Measurements from ENCODE around the gene CCDC12. TPM values are rescaled to one million over a fixed set of nuclear protein-coding genes. Genes with fewer than 3 reads are reported as not detected.

The CCDC12 gene
- total and polyA plus RNA-seq, 3 experiments from 2014 or later: 56.4 to 114 (median 59.8) TPM

DNA sequence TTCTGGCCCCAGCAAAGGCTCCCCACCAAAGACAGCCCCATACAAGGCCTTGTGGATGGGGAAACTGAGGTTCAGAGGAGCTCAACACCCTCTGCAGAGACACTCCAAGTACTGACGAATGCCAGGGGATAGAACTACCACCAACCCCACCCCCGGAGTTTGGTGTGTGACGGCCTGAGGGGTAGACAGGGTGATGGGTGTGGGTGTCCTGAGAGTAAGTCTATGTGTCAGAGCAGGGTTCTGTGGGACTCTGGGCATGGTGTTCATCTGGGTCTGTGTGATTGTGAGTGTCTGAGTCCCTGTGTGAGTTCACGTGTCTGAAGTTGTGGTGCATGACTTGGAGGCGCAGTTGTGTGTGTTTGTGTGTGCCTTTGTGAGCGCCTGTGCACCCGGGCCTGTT, 91.6 kb downstream of the CCDC12 start:
- Mint-ChIP-seq H3K9me3 (no peaks in the 10 kb centered on the region), H3K27ac (no peak overlapping the region), H3K4me1 (peaks cover 0 to 20% (median 4%) of the 10 kb centered on the region in 3 donors), H3K4me3 (peak overlapping the region in 5 of 7 donors; percentile 14 to 37 (median 26)), H3K27me3 (peaks cover 29 to 47% of the 10 kb centered on the region in 2 donors), H3K36me3 (no peaks in the 10 kb centered on the region)
- Histone ChIP-seq H3K27me3 (ENCODE audit: insufficient read depth, low read length, poor library complexity, severe bottlenecking) (peaks cover 35% of the 10 kb centered on the region), H3K27ac (ENCODE audit: low read depth, low read length) (no peak overlapping the region), H3K9me3 (ENCODE audit: low read length) (no peaks in the 10 kb centered on the region), H3K4me1 (ENCODE audit: insufficient read depth, low read length) (no peaks in the 10 kb centered on the region), H3K4me3 (ENCODE audit: low read length) (no peak overlapping the region), H3K36me3 (ENCODE audit: insufficient read depth, low read length) (no peaks in the 10 kb centered on the region)
- DNase-seq: no peak
- POLR2A ChIA-PET: no interaction called here
- CTCF ChIA-PET: interaction anchor here (0.9 to 1.5 kb wide), 2 partner anchors 10 to 11 kb away, joined by 3 read pairs; no protein-coding TSS in a partner anchor

DNA sequence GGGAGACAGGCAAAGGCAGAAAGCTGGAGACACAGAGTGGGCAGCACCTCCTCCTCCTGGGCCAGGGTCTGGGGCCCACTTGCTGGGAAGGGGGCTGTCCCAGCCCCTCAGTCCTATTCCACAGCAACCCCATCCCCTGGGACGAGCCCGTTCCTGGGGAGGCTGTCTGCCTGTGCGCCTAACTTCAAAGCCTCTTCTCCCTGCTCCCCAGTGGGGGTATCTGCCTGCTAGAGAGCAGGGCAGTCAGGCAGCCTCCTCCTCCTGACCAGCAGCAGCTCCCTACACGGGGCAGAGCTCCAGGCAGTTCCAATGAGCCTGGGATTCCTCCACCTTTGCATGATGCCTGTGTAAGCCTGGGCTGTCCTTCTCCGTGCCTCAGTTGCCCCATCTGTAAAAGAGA, 92.1 kb downstream of the CCDC12 start:
- Histone ChIP-seq H3K27ac (ENCODE audit: low read depth, low read length) (no peak overlapping the region), H3K4me1 (ENCODE audit: insufficient read depth, low read length) (no peaks in the 10 kb centered on the region), H3K27me3 (ENCODE audit: insufficient read depth, low read length, poor library complexity, severe bottlenecking) (peaks cover 35% of the 10 kb centered on the region), H3K9me3 (ENCODE audit: low read length) (no peaks in the 10 kb centered on the region), H3K4me3 (ENCODE audit: low read length) (no peak overlapping the region), H3K36me3 (ENCODE audit: insufficient read depth, low read length) (no peaks in the 10 kb centered on the region)
- Mint-ChIP-seq H3K27ac (no peak overlapping the region), H3K9me3 (no peaks in the 10 kb centered on the region), H3K4me1 (peaks cover 0 to 20% (median 4%) of the 10 kb centered on the region in 3 donors), H3K36me3 (no peaks in the 10 kb centered on the region), H3K4me3 (peak overlapping the region in 6 of 7 donors; percentile 14 to 27 (median 26)), H3K27me3 (peaks cover 34 to 46% of the 10 kb centered on the region in 2 donors)
- DNase-seq: no peak
- CTCF ChIA-PET: interaction anchor here (1.5 kb wide), 1 partner anchor 10 kb away, joined by 3 read pairs; no protein-coding TSS in a partner anchor
- POLR2A ChIA-PET: no interaction called here

DNA sequence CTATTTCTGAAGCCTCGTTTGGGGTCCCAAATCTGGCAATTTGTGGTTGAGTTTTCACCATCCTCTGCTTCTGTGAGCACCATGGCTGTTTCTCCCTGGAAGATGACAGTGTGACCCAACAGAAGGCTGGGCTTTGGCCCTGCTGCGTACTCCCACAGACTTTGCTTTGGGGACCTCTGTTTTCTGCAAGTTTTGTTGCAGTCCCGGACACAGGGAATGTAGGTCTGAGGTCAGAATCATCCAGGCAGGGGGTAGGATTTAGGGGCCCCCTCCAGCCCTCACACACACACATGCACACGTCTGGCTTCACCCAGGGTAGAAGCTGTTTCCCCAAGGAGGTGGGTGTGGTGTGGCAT, 92.7 kb downstream of the CCDC12 start:
- H3K27me3 Mint-ChIP-seq: peaks cover 38 to 47% of the 10 kb centered on the region in 2 donors
- Histone ChIP-seq H3K9me3 (ENCODE audit: low read length) (no peaks in the 10 kb centered on the region), H3K4me3 (ENCODE audit: low read length) (no peak overlapping the region), H3K27ac (ENCODE audit: low read depth, low read length) (no peak overlapping the region), H3K27me3 (ENCODE audit: insufficient read depth, low read length, poor library complexity, severe bottlenecking) (peaks cover 35% of the 10 kb centered on the region), H3K4me1 (ENCODE audit: insufficient read depth, low read length) (no peaks in the 10 kb centered on the region), H3K36me3 (ENCODE audit: insufficient read depth, low read length) (no peaks in the 10 kb centered on the region)
- DNase-seq: no peak
- H3K4me1 Mint-ChIP-seq: peaks cover 0 to 20% (median 4%) of the 10 kb centered on the region in 3 donors
- CTCF ChIA-PET: interaction anchor here (1.0 to 2.1 kb wide), 2 partner anchors 11 to 17 kb away, joined by 4 to 10 read pairs; no protein-coding TSS in a partner anchor
- H3K4me3 Mint-ChIP-seq: peak overlapping the region; percentile 13 to 85 (median 45)
- POLR2A ChIA-PET: no interaction called here
- H3K9me3 Mint-ChIP-seq: no peaks in the 10 kb centered on the region
- no peaks in the 10 kb centered on the region for H3K36me3 Mint-ChIP-seq
- no peak overlapping the region for H3K27ac Mint-ChIP-seq

DNA sequence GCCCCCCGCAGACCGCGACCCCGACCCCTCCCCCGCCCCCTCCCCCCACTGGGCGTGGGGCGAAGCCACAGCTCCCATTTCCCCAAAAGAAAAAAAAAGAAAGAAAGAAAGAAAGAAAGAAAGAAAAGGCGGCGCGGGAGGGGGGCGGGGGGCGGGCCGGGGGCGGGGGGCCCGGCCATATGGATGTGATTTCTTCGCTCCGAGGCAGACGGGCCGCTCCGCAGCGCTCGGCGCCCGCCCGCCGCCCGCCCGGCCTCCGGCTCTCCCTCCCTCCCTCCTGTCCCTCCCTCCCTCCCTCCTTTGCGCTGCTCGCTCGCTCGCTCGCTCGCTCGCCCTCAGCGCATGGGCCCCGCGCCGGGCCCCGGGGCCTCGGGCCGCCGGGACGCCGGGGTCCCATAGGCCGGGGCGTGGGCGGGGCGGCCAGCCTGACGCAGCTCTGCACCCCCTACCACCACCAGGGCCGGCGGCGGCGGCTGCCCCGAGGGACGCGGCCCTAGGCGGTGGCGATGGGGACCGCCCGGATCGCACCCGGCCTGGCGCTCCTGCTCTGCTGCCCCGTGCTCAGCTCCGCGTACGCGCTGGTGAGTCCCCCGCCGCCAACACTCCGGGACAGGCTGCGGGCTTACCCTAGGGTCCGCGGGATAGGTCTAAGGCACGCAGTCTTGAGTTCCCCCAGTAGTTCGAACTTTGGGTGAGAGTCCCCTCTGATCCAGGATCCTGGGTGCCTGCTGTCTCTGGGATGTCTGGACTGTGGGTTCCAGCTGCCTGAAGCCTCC, 93.3 kb downstream of the CCDC12 start:
- Mint-ChIP-seq H3K36me3 (no peaks in the 10 kb centered on the region), H3K27me3 (peaks cover 35 to 47% of the 10 kb centered on the region in 2 donors), H3K4me3 (peak overlapping the region in 6 of 7 donors; percentile 29 to 85 (median 74)), H3K9me3 (no peaks in the 10 kb centered on the region), H3K27ac (no peak overlapping the region), H3K4me1 (peaks cover 0 to 20% (median 4%) of the 10 kb centered on the region in 3 donors)
- no peaks in the 10 kb centered on the region for H3K4me1 ChIP-seq (ENCODE audit: insufficient read depth, low read length)
- DNase-seq: no peak
- CTCF ChIA-PET: interaction anchor here (1.0 to 2.1 kb wide), 3 partner anchors 12 to 26 kb away, joined by 4 to 10 read pairs (median 4); no protein-coding TSS in a partner anchor
- peaks cover 35% of the 10 kb centered on the region for H3K27me3 ChIP-seq (ENCODE audit: insufficient read depth, low read length, poor library complexity, severe bottlenecking)
- H3K9me3 ChIP-seq (ENCODE audit: low read length): no peaks in the 10 kb centered on the region
- no peak overlapping the region for H3K27ac ChIP-seq (ENCODE audit: low read depth, low read length)
- H3K4me3 ChIP-seq (ENCODE audit: low read length): no peak overlapping the region
- POLR2A ChIA-PET: no interaction called here
- H3K36me3 ChIP-seq (ENCODE audit: insufficient read depth, low read length): no peaks in the 10 kb centered on the region

DNA sequence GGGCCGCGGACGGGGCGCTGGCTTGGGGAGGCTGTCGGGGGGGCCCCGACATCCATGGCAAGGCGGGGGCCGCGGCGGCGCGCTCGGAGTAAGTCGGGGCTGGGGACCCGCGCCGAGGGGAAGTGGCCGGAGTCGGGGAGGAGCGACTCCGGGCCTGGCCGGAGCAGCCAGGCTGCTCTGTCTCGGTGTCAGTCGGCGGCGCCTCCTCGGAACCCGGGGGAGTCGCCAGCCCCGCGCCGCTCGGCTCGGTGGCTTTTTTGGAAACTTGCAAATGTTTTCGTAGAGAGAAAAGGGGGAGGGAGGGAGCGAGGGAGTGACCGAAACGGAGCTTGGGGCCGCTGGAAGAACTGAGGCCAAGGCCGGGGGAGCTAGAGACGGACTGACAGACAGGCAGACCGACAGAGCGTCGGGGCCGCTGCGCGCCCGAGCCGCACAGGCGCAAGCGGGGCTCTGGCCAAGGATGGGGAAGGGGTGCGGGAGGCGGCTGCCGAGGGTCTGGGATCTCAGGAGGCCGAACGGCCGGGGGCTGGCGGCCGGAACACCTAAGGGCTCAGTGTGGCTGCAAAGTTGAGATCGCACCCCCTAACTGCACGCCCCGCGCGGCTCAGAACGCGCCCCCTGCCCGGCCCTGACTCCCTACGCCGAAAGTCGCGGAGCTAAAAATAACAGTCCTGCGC, 94.0 kb downstream of the CCDC12 start:
- Mint-ChIP-seq H3K4me3 (peak overlapping the region; percentile 48 to 82 (median 75)), H3K36me3 (no peaks in the 10 kb centered on the region), H3K4me1 (peaks cover 0 to 20% (median 4%) of the 10 kb centered on the region in 3 donors), H3K27me3 (peaks cover 35 to 47% of the 10 kb centered on the region in 2 donors), H3K9me3 (no peaks in the 10 kb centered on the region), H3K27ac (peak overlapping the region in 1 of 8 donors; percentile 33)
- H3K9me3 ChIP-seq (ENCODE audit: low read length): no peaks in the 10 kb centered on the region
- POLR2A ChIA-PET: no interaction called here
- no peaks in the 10 kb centered on the region for H3K36me3 ChIP-seq (ENCODE audit: insufficient read depth, low read length)
- peaks cover 35% of the 10 kb centered on the region for H3K27me3 ChIP-seq (ENCODE audit: insufficient read depth, low read length, poor library complexity, severe bottlenecking)
- no peak for DNase-seq
- no peak overlapping the region for H3K27ac ChIP-seq (ENCODE audit: low read depth, low read length)
- H3K4me1 ChIP-seq (ENCODE audit: insufficient read depth, low read length): no peaks in the 10 kb centered on the region
- CTCF ChIA-PET: interaction anchor here (1.4 to 2.1 kb wide), 3 partner anchors 8 to 27 kb away, joined by 4 to 10 read pairs (median 4); no protein-coding TSS in a partner anchor
- peak overlapping the region; percentile 34 for H3K4me3 ChIP-seq (ENCODE audit: low read length)

DNA sequence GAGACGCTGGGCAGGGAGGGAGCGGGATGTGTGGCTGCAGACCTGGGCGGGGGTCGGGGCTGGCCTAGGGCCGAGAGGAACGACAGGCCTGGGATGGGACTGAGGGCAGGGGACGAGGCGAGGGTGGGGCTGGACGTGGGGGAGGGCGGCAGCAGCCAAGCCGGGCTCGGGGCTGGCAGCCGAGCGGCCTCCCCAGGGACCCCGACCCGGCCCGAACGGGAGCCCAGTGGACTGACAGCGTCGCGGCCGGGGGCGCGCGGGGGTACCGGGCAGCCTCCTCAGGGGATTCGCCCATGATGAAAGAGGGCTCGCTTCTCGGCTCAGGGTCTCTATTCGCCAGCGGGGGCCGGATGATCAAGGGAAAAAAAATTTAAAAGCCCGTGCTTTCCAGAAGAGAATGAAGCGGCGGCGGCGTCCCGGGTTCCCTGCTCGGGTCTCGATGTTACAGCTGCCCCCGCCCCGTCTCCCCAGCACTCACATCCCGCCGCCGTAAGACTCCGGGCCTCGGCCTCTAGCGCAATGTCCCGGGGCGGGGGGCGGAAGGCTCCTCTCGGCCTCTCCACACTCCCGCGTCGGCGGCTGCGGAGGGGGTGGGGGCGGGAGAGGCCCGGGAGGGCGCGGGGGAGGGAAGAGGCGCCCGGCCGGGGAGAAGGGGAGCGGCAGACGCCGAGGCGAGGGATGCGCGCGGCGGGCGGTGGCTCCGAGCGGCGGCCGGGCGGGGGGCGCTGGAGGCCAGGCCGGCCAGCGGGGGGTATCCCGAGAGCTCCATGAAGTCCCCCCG, 94.8 kb downstream of the CCDC12 start:
- no peak for DNase-seq
- ChIA-PET POLR2A (no interaction called here), CTCF (interaction anchor here (1.4 to 2.1 kb wide), 4 partner anchors 9 to 28 kb away, joined by 3 to 10 read pairs (median 4); no protein-coding TSS in a partner anchor)
- Mint-ChIP-seq H3K4me3 (peak overlapping the region in 6 of 7 donors; percentile 23 to 66 (median 58)), H3K4me1 (peaks cover 0 to 20% (median 4%) of the 10 kb centered on the region in 3 donors), H3K27ac (no peak overlapping the region), H3K27me3 (peaks cover 33 to 47% of the 10 kb centered on the region in 2 donors), H3K36me3 (no peaks in the 10 kb centered on the region), H3K9me3 (no peaks in the 10 kb centered on the region)
- Histone ChIP-seq H3K9me3 (ENCODE audit: low read length) (no peaks in the 10 kb centered on the region), H3K27ac (ENCODE audit: low read depth, low read length) (no peak overlapping the region), H3K36me3 (ENCODE audit: insufficient read depth, low read length) (no peaks in the 10 kb centered on the region), H3K4me1 (ENCODE audit: insufficient read depth, low read length) (no peaks in the 10 kb centered on the region), H3K4me3 (ENCODE audit: low read length) (no peak overlapping the region), H3K27me3 (ENCODE audit: insufficient read depth, low read length, poor library complexity, severe bottlenecking) (peaks cover 35% of the 10 kb centered on the region)

DNA sequence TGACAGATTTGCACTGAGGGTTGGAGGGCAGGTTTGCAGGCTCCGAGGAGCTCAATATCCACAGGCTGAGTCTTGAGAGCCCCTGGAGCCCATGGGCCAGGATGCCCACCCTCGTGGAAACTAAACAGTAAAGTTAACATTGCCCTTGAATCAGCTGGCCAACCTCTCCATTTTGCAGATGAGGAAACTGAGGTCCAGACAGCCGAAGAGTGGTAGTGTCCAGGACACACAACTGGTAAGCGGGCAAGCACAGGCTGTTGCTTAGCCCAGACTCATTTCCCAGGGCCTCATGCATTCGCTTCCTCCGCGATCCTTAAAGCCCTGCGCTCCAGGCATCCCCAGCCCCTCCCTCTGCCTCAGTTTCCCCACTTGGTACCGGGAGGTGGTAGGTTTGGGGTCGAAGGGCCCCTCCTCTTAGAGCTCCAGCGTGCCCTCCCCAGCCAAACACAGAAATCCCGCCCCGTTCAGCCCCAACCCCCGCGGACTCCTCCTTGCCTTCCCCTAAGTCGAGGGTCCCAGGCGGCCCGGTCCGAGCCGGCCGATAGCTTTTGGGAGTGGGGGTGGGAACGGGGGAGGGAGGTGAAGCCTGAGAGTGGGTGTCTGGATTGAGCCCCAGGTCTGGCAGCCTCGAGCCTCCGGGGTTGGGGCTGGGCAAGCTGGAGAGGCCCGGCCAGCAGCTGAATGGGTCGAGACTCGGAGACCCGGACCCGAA, 95.5 kb downstream of the CCDC12 start:
- H3K27me3 Mint-ChIP-seq: peaks cover 33 to 47% of the 10 kb centered on the region in 2 donors
- Histone ChIP-seq H3K4me3 (ENCODE audit: low read length) (no peak overlapping the region), H3K36me3 (ENCODE audit: insufficient read depth, low read length) (no peaks in the 10 kb centered on the region), H3K9me3 (ENCODE audit: low read length) (no peaks in the 10 kb centered on the region), H3K4me1 (ENCODE audit: insufficient read depth, low read length) (no peaks in the 10 kb centered on the region), H3K27ac (ENCODE audit: low read depth, low read length) (no peak overlapping the region), H3K27me3 (ENCODE audit: insufficient read depth, low read length, poor library complexity, severe bottlenecking) (peaks cover 35% of the 10 kb centered on the region)
- H3K4me3 Mint-ChIP-seq: peak overlapping the region; percentile 29 to 65 (median 54)
- H3K27ac Mint-ChIP-seq: peak overlapping the region in 2 of 8 donors; percentile 32 to 58
- H3K4me1 Mint-ChIP-seq: peaks cover 0 to 20% (median 4%) of the 10 kb centered on the region in 3 donors
- no peak for DNase-seq
- no peaks in the 10 kb centered on the region for H3K9me3 Mint-ChIP-seq
- ChIA-PET POLR2A (no interaction called here), CTCF (interaction anchor here (0.7 to 1.7 kb wide), 3 partner anchors 10 to 29 kb away, joined by 3 to 4 read pairs (median 3); no protein-coding TSS in a partner anchor)
- no peaks in the 10 kb centered on the region for H3K36me3 Mint-ChIP-seq

Measured in CD8-positive, alpha-beta memory T cell (primary cell).